ENCODE results near the gene TOP2B.

The TOP2B gene

GRCh38 chr3:25610779-25611178 lies 53.9 kb downstream of the TOP2B start:
- no peak for DNase-seq

DNA sequence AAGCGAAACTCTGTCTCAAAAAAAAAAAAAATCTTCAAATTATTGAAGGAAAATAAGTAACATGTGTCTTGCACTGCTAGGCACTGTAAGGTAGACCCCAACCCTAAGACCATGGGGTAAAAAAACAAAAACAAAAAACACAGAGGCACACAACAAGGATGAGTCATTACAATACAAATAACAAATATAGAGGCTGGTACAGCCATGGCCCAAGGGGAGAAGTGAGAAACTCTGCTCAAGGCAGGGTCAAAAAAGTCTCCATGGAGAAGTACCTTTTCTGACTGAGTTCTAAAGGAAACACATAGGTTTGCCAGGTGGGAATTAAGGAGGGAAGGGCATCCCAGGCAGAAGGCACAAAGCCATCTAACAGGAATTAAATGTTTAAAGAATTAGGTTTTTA lies 54.5 kb downstream of the TOP2B start:
- no peak for DNase-seq

DNA sequence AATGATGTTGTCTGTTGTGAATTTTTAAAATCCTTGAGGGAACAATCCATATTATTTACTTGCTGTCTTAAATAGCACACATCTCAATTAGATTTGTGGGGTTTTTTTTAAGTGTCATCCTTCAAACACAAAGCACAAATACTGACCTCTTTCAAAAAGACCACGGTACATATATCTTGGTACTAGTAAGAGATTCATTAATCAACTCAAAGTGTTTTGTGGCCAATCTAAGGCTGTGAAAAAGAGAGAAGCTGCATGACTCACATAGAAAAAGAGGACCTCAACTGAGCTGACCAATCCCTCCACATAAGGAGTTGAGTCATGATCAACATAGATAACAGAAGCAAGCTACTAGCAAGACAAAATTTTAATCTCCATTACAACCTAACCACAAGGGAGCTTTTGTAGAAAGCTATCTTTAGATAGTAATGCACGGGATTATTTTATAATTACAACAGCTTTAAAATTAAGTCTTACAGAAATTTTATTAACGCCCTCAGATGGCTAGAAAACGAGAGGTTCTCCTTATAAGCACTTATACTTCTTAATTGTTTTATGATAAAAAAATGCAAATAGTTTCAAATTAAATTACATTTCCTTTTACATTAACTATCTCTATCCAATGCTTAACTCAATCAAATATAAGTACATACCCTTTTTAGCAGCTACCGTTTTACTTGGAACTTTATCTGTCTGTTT lies 60.5 kb downstream of the TOP2B start:
- no peak for DNase-seq

DNA sequence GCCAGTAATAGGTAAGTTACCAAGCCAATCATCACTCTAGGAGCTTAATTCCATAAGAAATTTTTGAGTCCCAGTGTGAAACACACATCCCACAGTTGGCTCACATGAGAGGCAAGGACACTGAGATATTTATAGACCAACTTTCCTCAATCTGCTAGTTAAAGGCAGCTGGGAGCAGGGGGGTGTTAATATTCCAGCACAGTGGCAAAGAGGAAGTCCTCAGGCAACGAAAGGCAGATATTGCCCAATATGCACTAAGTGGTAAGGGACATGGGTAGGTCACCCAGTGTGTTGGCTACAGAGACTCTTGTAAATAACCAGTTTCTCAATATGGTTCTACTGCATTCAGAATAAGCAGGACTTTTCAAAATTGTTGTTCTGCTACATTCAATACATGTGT lies 61.0 kb downstream of the TOP2B start:
- DNase-seq, result no peak

DNA sequence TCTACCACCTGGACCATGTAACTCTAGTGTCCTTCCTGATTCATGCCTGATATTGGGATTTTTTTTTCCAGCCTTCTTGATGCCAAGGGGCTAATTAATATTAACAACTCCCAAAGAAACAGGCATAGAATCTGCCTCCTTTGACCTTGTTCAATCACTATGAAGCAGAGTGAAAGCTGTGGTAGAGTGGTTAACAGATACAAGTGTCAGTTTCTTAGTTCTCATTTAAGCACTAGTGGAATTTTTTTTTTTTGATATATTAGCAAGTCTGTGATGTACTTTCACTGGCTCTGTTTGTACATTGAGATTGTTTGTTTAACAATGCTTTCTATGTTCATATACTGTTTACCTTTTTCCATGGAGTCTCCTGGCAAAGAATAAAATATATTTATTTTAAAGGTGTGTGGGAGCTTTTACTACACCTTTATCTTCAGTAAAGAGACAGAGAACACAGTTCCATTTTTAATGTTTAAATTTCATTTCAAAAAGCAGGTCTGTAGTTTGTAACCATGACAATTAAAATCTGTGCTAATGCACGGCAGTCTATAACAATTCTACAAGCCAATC lies 67.1 kb downstream of the TOP2B start:
- no peak for DNase-seq

DNA sequence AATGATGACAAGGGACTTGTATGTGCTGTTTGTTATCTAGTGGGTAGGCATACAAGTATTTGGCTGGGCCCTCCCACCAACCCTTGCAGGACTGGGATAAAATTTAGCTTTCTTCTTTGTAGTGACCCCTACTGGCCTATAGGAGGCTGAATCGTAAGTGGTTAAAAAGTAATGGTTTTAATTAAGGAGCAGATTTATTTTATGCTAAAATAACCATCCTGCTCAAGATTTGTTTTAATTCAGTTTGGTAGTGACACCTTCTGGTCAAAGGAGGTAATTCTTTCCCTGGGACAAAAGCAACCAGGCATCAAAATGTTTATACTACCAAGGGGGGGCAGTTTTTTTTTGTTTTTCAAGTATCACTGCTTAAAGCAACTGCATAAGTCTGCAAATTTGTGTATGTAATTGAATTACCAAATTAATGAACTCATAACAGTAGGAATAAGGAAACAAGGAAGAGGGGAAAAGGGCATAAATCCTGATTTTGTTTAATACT lies 70.7 kb downstream of the TOP2B start:
- peak in 1 of 5 donors; percentile 25 for DNase-seq

GRCh38 chr3:25593001-25593400 lies 71.7 kb downstream of the TOP2B start:
- DNase-seq, result no peak

DNA sequence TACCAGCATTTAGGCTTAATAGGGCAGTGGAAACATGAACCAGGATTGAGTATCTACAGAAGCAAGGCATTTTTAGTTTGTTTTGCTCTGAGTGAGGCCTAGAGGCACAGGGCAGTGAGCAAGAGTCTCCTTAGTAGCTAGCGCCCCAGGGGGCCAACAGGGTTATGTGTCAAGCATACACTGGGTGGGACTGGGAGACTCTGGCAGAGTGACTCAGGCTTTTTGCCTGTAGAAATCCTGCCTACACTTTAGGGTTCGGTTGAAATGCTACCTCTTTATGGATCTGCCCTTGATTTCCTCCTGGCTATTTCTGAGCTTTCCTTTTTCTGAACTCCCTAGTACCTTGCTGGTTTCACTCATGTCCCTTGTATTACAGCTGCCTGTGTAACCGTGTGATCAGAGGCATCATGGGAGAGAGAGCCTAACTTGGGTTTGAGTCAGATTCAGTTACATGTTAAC lies 72.2 kb downstream of the TOP2B start:
- no peak for DNase-seq

DNA sequence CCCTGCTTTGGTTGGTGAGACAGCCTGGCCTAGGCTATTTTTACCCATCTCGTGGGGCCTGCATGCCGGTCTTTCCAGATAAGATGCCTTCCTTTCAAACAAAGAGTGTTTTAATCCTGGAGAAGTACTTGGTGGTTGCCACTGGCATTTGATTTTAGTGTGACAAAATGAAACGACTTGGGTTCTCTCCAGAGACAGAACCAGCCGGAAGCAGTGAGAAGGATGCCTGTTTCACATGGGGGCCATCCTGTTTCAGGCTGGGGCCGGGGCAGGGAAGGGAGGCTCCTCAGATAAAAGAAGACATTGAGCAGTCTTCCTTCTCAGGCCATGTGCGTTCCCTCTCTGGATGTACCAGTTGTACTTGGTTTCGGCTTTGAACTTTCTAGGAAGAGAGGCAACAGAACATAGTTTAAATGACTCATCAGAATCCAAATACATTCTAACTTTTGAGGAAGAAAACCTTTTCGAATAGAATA lies 74.9 kb downstream of the TOP2B start:
- DNase-seq, result no peak

DNA sequence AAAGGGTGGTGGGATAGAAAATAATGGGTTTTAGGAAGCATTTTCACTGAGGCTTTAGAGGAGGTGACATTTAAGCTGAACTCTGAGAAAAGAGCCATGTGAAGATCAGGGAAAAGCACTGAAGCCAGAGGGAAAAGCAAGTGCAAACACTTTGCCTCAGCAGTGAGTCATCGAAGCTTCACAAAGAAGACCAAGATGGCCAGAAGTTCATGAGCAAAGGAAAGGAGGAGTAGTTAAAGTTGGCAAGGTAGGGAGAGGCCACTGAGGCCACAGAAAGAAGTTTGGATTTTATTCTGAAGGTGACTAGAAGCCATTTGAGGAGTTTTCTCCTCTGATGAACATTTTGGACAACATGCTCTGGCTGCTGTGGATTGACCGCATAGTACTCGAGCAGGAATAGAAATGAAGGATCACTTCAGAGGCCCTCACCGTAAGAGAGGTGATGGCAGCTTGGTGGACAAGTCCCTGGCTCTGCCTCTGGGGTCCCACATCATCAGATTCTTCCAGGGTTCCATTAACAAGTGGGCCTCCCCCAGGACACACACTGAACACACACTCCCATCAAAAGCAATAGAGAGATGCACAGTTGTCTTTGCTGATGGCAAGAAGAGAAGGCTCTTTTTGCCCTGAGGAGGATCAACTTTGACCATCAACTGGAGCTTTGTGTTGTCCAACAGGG lies 75.5 kb downstream of the TOP2B start:
- no peak for DNase-seq

DNA sequence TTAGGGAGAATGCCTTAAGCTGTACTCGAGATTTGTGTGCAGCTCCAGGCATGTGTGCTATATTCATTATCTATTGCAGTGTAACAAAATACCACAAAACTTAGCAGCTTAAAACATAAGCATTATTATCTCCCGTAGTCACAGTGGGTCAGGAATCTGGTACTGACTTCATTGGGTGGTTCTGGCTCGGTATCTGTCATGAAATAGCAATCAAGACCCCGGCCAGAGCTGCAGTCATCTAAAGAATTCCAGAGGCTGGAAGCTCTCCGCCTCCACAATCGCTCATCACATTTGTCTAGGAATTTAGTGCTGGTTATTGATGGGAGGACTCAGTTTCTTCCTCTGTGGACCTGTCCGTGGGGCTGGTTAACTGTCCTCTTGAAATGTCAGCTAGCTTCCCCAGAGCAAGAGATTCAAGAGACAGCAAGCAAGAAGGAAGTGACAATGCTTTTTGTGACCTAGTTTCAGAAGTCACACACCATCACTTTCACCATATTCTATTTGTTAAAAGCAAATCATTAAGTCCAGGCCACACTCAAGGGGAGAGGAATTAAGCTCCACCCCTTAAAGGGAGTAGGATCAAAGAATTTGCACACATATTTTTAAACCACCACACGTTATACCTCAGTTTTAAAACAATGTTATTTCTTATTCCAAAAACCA lies 76.1 kb downstream of the TOP2B start:
- DNase-seq, result no peak

GRCh38 chr3:25587975-25588374 lies 76.7 kb downstream of the TOP2B start:
- DNase-seq, result no peak

DNA sequence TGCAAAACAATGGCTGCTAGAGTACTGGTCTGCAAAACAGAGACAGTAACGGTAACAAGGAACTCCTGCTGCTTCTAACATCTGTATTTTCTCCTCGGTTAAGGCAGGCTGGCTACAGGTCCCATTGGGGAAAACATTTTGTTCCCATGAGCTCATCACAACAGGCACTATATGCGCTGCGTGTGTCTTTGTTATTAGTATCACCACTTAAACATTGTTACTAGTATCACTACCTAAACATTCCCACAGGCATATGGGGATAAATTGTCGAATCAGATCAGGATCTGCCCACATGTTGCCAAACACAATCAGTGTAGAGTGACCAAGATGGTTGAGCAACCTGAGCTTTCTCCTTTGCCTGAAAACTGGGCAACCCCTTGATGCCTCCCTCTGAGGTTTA lies 77.2 kb downstream of the TOP2B start:
- DNase-seq, result no peak

- DNase-seq, result no peak
These were observed 77.6 kb downstream of the TOP2B start for GRCh38 chr3:25587094-25587493.

- no peak for DNase-seq
These were observed 78.2 kb downstream of the TOP2B start for GRCh38 chr3:25586553-25586952.

DNA sequence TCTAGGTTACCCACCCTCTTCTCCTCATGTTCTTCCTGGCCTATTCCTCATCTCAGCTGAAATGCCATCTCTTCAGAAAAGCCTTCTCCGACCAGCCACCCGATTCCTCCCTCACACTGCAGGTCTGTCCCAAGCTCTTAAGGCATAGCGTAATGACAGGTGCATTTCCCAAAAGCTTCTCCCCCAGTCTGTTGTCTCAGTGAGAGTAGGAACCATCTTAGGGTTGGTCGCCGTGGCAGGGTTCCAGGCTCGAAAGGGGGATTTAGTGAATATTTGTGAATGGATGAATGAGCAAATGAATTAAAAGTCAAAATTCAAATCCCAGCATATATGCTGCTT lies 78.6 kb downstream of the TOP2B start:
- no peak for DNase-seq

DNA sequence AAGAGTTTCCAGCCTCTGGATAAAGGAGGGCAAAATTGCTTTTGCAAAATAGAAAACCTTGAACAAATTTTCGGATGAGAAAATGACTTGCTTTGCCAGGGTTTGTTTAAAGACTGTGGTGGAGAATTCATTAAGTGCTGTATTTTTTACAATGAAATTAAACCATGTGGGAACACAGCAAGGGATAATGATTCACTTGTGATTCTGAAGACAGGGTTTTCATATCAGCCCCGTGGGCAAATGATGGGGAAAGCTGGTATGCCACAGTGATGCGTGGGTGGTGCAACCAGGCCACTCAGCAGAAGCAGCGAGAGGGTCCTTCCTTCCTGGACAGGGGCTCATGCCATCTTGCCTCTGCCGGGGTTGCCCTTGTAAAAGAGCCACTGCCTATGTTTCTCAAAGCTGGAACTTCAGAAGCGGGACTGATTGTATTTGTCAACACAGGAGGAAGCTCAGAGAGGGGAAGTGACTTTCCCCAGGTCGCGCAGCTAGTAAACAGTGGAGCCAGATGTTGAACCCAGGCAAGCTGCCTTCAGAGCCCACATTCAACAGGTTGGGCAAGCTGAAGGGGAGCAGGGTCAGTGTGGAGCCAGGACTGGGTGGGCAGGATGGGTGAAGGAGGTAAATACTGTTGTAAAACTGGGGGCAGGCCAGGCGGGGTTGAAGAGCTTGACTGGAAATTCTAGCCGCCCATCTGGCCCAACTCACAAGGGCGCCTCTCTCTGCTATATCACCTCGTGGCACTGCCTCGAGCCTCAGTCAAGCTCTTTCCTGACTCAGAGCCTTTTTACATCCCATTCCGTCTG lies 79.1 kb downstream of the TOP2B start:
- DNase-seq, result no peak

GRCh38 chr3:25584011-25584789 lies 80.5 kb downstream of the TOP2B start:
- no peak for DNase-seq

- DNase-seq, result no peak
These were observed 81.4 kb downstream of the TOP2B start for GRCh38 chr3:25583343-25583742.

DNA sequence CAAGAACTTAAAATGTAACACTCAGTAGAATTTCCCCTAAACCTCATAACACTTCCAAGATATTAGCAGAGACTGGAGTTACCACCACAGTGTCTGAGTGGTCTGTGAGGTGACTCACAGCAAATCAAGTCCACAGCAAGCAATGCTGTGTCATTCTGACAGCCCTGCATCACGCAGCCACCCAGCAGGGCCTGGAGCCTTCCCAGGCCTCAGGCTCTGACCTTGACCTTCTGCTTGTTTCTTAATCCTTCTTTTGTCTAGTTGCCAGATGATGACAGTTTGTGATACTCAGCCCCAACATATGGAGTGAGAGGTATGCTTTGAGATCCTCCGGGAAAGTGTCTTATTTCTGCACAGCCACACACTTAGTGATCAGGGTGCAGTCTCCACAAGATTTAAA lies 82.5 kb downstream of the TOP2B start:
- no peak for DNase-seq

DNA sequence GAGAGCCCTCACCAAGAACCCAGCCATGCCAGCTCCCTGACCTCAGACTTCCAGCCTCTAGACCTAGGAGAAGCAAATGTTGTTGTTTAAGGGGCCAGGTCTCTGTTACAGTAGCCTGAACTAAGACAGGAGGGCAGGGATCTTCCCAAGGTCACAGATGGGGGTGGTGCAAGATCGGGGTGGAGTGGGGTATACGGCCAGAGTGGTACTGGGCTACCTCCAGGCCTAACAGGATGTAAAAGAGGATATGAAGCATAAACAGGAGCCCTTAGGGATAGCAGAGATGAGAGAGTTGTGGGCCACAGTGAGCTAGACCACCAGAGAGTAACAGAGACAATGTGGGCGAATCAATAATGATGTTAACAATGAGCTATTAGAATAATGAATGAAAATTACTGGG lies 82.9 kb downstream of the TOP2B start:
- no peak for DNase-seq

GRCh38 chr3:25581335-25581734 lies 83.4 kb downstream of the TOP2B start:
- no peak for DNase-seq
